ENCODE results near the gene SRRM5. TPM values are rescaled to one million over a fixed set of nuclear protein-coding genes. Genes with fewer than 3 reads are reported as not detected.

Gene SRRM5
- total RNA-seq, 1 experiment from 2014 or later, result 0.62 TPM

DNA sequence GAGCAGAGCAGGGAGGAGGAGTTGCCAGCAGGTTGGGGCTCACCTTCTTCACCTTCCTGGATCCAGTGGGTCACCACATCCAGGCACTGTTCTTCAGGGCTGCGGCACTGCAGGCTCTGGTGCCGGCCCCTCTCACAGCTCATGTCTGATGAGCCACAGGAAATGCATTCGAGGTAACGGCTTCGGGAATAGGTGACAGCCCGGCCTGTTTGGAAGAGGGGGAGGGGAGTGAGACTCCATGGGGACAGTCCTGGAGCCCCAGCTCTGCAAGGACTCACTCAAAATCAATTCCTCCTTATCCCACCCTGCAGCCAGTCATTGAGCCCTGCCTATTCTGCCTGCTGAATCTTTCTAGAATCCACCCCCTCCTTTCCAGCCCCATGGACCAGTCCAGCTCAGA lies 44.5 kb downstream of the SRRM5 start:
- POLR2A ChIA-PET (ENCODE audit: low non-redundant PET), result no interaction called here
- TF ChIP-seq EZH2 (IDR thresholded peaks at IDR 0.05; ENCODE audit: borderline replicate concordance, low read depth, low read length, poor library complexity, severe bottlenecking), result no peak
- TF ChIP-seq, protein P1, sequence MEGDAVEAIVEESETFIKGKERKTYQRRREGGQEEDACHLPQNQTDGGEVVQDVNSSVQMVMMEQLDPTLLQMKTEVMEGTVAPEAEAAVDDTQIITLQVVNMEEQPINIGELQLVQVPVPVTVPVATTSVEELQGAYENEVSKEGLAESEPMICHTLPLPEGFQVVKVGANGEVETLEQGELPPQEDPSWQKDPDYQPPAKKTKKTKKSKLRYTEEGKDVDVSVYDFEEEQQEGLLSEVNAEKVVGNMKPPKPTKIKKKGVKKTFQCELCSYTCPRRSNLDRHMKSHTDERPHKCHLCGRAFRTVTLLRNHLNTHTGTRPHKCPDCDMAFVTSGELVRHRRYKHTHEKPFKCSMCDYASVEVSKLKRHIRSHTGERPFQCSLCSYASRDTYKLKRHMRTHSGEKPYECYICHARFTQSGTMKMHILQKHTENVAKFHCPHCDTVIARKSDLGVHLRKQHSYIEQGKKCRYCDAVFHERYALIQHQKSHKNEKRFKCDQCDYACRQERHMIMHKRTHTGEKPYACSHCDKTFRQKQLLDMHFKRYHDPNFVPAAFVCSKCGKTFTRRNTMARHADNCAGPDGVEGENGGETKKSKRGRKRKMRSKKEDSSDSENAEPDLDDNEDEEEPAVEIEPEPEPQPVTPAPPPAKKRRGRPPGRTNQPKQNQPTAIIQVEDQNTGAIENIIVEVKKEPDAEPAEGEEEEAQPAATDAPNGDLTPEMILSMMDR (conservative IDR thresholded peaks at IDR 0.05; ENCODE audit: low read depth, low read length), result no peak
- Histone ChIP-seq H3K27me3 (replicated peaks; ENCODE audit: insufficient read depth, low read depth, low read length, poor library complexity) (no peaks in the 10 kb centered on the region), H3K9me3 (ENCODE audit: low read depth, low read length, poor library complexity, severe bottlenecking) (no peaks in the 10 kb centered on the region), H3K36me3 (ENCODE audit: insufficient read depth, low read length, poor library complexity, severe bottlenecking) (peaks cover 49% of the 10 kb centered on the region), H3K4me3 (ENCODE audit: low read depth, low read length, poor library complexity, severe bottlenecking) (no peak overlapping the region), H3K27ac (ENCODE audit: low read depth, low read length, poor library complexity, severe bottlenecking) (no peak overlapping the region), H3K4me1 (ENCODE audit: insufficient read depth, low read length, poor library complexity, severe bottlenecking) (no peaks in the 10 kb centered on the region)
- CTCF ChIA-PET, result no interaction called here
- intact Hi-C loops (cut with micrococcal nuclease; ENCODE audit: unreplicated experiment), result no loop called here
- BruUV-seq (replicated peaks), result no TSS peak
- no peak for DNase-seq (ENCODE audit: low spot score)

DNA sequence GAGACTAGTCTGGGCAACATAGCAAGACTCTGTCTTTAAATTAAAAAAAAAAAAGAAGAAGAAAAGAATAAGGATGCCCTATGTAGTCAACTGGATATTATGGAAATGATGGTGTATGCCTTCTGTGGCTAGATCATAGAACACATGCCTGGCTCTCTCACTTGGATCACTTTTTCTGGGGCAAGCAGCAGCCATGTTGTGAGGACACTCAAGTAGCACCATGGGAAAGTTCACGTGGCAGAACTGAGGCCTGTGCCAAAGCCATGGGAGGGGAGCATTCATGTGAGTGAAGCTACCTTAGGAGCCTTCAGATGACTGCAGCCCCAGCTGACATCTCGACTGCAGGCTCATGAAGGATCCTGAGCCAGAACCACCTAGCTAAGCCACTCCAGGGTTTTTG lies 46.1 kb downstream of the SRRM5 start:
- BruUV-seq (replicated peaks), result no TSS peak

DNA sequence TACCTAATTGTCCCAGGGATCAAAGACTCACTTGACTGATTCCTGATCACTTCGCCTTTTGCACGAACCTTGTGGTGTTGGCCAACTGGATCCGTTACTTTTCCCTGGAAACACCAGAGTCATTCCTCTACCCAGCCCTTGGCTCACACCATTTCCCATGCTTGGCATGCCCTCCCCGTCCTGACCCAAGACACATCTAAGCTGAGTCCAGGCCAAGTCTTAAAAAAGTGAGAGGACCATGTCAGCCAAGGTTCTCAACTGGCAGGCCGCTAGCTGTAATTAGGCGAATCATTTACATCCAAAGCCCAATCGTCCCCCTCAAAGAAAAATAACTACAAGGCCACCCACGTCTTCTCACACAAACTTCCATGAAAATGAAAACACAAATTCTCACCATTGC lies 46.6 kb downstream of the SRRM5 start:
- Histone ChIP-seq H3K9me3 (ENCODE audit: low read depth, low read length, poor library complexity, severe bottlenecking) (no peaks in the 10 kb centered on the region), H3K36me3 (ENCODE audit: insufficient read depth, low read length, poor library complexity, severe bottlenecking) (peaks cover 38% of the 10 kb centered on the region), H3K4me3 (ENCODE audit: low read depth, low read length, poor library complexity, severe bottlenecking) (no peak overlapping the region), H3K4me1 (ENCODE audit: insufficient read depth, low read length, poor library complexity, severe bottlenecking) (no peaks in the 10 kb centered on the region), H3K27me3 (replicated peaks; ENCODE audit: insufficient read depth, low read depth, low read length, poor library complexity) (no peaks in the 10 kb centered on the region), H3K27ac (ENCODE audit: low read depth, low read length, poor library complexity, severe bottlenecking) (no peak overlapping the region)
- CTCF ChIA-PET, result no interaction called here
- no peak for TF ChIP-seq EZH2 (IDR thresholded peaks at IDR 0.05; ENCODE audit: borderline replicate concordance, low read depth, low read length, poor library complexity, severe bottlenecking)
- TF ChIP-seq, protein P1 (conservative IDR thresholded peaks at IDR 0.05; ENCODE audit: low read depth, low read length), result no peak
- intact Hi-C loops (cut with micrococcal nuclease; ENCODE audit: unreplicated experiment), result no loop called here
- no peak for DNase-seq (ENCODE audit: low spot score)
- BruUV-seq (replicated peaks), result no TSS peak
- POLR2A ChIA-PET (ENCODE audit: low non-redundant PET), result no interaction called here

More for the DNA sequence above, 46.1 kb downstream of the SRRM5 start:
- Histone ChIP-seq H3K4me3 (ENCODE audit: low read depth, low read length, poor library complexity, severe bottlenecking) (no peak overlapping the region), H3K9me3 (ENCODE audit: low read depth, low read length, poor library complexity, severe bottlenecking) (no peaks in the 10 kb centered on the region), H3K27me3 (replicated peaks; ENCODE audit: insufficient read depth, low read depth, low read length, poor library complexity) (no peaks in the 10 kb centered on the region), H3K27ac (ENCODE audit: low read depth, low read length, poor library complexity, severe bottlenecking) (no peak overlapping the region), H3K36me3 (ENCODE audit: insufficient read depth, low read length, poor library complexity, severe bottlenecking) (peaks cover 41% of the 10 kb centered on the region), H3K4me1 (ENCODE audit: insufficient read depth, low read length, poor library complexity, severe bottlenecking) (no peaks in the 10 kb centered on the region)
- TF ChIP-seq EZH2 (IDR thresholded peaks at IDR 0.05; ENCODE audit: borderline replicate concordance, low read depth, low read length, poor library complexity, severe bottlenecking), result no peak
- TF ChIP-seq, protein P1 (conservative IDR thresholded peaks at IDR 0.05; ENCODE audit: low read depth, low read length), result no peak
- POLR2A ChIA-PET (ENCODE audit: low non-redundant PET), result no interaction called here
- DNase-seq (ENCODE audit: low spot score), result no peak
- CTCF ChIA-PET, result no interaction called here
- intact Hi-C loops (cut with micrococcal nuclease; ENCODE audit: unreplicated experiment), result no loop called here
